CD4-positive, alpha-beta T cell treated with Interleukin-15 for 1 hour (primary cell): ENCODE data around the gene CYBC1.
"Not testable (repeated sequence)": the region's sequence is repeated elsewhere in the genome, so short reads cannot be mapped to it uniquely, and the experiment has no call there.

Experiments used
- DNase-seq: peaks from one replicate; pipeline ENCODE4 v3.0.0-alpha.2; 2020

CYBC1 gene

DNA sequence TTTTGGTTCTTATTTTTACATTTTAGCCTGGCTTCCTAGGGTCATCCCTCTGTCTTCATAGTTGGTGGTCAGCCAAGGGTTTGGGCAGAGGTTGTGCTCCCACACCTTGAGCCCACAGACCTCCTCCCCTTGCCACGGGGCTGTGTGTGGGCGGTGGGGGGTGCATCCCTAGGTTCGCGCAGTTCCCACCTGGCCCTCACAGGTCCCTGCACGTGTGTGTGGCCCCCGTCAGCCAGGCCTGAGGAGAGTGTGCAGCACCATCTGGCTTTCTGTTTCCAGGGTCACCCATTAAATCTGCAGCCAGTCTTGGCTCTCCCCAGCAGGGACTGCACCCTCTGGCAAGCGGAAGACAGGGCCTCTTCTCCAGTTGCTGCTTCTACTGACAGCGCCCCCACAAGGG is 18.5 kb downstream of the CYBC1 start:
- no peak for DNase-seq

DNA sequence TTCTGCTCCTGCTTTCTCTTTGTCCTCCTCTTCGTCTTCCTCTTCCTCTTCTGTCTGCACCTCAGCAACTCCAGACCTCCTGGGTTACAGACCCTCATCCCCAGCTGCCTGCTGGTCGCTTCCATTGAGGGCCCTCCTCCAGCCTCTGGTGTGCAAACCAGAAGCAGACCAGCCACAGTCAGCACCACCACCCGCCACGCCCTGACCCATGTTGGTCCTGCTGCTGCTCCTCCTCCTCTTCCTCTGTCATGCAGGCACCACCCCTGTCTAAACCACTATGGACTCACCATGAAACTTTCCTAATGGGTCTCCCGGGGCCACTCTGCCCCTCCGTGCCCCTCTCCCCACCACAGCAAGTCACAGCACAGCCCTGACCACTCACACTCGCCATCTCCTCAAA is 20.7 kb downstream of the CYBC1 start:
- no peak for DNase-seq

DNA sequence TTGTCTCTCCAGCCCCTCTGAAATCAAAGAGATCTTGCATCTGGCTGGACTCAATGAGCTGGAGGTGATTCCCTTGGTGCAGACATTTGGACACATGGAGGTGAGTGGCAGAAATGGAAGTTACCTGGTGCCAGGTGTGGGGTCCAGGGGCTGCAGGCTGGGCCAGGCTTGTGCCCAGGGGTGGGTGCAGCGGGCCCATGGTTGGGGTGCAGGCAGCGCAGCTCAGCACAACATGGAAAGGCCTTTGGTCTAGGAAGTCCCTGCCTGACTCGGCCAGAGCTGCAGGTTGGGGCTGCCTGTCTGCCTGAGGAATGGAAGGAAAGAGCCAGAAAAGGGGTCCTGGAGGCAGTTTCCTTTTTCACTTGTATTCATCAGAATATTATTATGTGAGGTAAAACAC is 22.0 kb downstream of the CYBC1 start:
- no peak for DNase-seq

DNA sequence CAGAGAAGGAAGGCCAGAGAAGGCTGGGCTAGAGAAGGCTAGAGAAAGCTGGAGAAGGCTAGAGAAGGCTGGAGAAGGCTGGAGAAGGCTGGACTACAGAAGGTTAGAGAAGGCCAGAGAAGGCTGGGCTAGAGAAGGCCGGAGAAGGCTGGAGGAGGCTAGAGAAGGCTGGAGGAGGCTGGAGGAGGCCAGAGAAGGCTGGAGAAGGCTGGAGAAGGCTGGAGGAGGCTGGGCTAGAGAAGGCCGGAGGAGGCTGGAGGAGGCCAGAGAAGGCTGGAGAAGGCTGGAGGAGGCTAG is 25.7 kb downstream of the CYBC1 start:
- no peak for DNase-seq

DNA sequence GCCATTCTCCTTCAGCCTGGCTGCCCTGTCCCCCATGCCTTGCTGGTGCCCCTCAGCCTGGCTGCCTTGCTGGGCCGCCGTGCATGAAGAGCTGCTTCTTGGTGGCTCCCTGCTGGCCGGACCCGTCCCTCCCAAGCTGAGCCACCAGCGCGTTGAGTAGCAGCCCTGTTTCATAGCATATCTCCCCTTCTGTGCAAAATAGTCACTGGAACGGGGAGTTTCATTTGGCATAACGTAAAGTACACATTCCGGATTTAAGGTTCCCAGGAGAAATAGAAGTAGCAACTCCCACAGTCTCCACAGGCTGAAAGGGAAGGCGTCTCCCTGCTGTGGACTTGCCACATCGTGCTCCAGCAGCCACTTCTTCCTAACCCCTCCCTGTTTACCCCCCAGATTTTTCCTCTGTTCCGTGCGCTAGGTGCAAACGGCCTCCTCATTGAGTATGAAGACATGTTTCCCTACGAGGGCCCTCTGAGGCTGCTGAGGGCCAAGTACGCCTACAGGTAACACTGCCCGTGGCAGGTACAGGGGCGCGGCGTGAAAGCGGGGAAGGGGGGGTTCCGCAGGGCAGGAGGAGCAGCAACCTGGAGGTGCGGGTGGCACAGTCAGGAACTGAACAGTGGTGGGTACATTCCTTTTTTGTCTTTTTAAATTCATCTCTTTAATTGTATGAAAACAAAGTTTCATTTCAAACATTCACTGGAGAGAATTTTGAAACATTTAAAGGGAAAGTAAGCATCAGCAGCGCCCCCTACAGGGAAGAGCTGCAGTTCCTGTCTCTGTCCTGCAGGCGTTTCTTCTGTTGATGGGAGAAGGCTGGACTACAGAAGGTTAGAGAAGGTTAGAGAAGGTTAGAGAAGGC is 26.3 kb downstream of the CYBC1 start:
- peak; percentile 43 for DNase-seq

DNA sequence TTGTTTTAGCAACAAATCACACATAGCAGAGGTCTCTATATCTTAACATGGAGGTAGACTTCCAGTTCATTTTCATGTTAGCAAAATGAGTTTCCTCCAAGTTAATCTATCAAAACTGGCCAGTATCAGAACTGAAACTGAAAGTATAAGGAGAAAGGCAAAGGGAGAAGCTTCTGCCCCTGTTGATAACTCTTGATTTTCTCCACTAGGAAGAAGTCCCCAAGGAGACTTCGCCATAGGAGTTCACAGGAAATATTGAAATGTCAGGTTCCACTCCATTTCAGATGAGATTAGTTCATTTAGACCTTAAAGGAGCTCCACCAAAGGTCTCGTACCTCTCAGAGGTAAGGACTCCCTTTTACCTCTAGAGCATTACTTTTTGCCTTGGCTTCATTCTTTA is 31.0 kb downstream of the CYBC1 start:
- DNase-seq, result no peak

DNA sequence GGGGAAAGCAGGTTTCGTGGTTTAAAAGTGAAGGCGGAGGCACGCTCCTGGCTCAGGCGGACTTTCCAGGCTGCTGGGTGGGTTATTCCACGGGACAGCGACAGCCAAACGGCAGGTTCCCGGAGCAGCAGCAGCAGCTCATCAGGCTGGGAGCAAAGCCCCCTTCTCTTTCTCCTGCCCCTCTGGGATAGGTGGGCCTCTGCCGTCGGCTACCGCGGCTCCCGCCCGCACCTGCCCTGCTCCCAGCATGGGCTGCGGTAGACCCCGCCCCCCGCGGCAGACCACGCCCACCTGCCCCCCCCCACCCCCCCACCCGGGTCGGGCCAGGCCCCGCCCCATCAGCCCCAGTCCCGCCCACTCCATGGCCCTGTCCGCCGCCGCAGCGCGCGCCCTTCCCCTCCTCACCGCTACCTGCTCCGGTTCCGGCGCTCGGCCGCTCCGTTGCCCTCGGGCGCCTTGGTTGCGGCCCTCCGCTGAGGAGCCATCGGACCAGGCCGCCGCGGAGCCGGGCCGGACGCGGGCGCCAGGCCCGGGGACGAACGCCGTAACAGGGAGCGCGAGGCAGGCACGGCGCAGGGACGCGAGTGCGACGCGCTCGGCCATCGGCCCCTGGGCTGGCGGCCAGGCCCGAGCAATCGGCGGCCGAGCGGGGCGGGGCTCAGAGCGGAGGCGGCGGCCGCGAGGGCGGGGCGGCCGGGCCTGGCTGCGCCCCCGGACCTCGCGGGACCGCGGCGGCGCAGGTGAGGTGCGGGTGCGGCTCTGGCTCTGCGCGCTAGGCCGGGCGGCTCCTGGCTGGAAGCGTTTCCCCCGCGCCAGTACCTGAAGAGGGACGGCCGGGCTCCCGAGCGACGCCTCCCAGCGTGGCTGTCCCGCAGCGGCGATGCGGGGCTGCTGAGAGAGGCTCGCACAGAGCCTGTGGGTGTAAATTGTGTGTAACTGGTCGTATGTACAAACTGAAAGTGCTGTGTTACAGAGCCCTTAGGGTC is 32.3 kb downstream of the CYBC1 start, which contains the start of the genes HEXD and OGFOD3:
Gene HEXD (plus strand): TSS at position 347 of the 986 bp plus-strand sequence. CDS start 1,453 bp downstream, outside the sequence.
Gene OGFOD3 (minus strand): TSS at position 586 of the 986 bp plus-strand sequence. CDS start 101 bp downstream, at position 485.
- peak; percentile 85 for DNase-seq

DNA sequence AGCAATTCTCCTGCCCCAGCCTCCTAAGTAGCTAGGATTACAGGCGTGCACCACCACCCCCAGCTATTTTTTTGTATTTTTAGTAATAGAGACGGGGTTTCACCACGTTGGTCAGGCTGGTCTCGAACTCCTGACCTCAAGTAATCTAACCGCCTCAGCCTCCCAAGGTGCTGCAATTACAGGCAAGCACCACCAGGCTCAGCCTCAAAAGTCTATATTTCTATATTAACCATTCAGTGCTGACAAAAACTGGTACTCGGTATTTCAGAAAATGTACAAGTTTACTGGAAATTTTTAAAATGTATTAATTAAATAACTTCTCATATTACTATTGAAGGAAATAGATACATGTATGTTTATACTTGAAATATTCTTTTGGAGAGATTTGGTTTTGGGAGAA is 33.8 kb downstream of the CYBC1 start:
- DNase-seq, result no peak

DNA sequence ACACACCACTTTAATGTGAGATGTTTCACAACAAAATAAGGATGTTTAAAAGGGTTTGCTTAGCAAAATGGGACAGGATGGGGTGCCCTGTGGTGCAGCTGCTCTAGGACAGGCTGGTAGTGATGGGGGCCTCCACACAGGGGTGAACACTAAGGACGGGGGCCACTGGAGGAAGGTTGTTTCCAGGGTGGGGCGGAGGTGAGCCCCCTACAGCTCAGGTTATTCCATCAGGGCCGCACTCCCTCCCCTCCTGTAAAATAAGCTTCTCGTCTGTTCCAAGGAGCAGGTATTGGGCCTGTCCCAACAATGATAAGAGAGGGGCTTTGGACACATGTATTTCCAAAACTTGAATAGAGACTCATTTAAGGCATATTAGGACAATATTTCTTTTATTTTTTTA is 34.3 kb downstream of the CYBC1 start:
- DNase-seq, result no peak

DNA sequence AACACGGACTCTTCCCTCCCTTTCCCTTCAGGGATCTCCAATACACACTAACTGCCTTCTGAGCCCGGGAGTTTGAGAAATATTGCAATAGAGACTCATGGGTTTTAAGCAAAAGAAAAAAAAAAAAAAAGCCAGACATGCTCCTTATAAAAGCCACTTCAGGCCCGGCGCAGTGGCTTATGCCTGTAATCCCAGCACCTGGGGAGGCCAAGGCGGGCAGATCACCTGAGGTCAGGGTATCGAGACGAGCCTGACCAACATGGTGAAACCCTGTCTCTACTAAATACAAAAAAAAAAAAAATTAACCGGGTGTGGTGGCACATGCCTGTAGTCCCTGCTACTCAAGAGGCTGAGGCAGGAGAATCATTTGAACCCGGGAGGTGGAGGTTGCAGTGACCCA is 34.8 kb downstream of the CYBC1 start:
- no peak for DNase-seq

DNA sequence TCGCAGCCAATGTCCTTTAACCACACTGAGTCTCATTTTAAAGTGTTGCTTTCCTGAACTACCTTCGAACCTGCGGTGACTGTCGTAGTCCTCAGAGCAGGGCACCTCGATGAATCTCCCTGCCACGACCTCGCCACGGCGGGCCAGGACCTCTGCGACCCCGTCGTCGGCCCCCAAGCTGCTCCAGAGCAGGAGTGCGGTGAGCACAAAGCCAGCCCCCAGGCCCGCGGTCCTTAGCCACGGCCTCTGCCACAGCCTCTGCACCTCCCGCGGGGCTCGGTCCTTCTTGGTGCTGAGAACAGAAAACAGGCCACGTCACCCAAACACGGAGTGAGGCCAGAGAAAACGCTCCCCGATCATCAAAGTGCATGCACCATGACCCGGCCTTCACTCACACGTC is 35.2 kb downstream of the CYBC1 start:
- DNase-seq, result no peak

DNA sequence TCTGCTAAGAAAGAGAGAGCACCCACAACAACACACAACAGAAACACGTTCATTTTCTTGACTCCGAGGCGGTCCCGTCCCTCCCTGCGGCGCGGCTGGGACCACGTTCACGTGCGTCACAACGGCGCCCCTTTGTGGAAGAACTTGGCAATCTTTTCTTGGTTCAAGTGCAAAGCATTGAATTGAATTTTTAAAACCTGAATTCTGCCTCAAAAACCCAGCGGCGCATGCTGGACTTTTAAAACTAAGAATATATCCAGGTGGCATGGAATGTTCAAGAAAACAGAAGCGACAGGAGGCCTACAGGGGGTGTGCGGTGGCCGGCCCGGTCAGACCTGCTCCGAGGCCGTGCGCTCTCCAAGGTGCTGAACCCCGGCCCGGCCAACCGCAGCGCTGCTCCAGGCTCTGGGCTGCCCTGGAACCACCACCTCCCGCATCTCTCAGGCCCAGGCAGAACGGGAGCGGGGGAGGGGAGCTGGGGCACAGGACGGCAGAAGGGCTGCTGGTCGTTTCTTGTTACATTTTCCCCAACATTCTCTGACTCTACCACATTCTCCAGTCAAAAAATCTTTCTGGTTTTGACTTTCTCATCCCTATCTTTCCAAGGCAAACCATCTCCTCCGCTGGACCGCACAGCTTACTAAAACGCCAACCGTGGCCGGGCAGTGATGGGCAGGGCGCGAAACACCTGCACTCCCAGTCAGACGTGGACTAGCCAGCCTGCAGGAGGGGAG is 35.8 kb downstream of the CYBC1 start:
- peak; percentile 65 for DNase-seq

DNA sequence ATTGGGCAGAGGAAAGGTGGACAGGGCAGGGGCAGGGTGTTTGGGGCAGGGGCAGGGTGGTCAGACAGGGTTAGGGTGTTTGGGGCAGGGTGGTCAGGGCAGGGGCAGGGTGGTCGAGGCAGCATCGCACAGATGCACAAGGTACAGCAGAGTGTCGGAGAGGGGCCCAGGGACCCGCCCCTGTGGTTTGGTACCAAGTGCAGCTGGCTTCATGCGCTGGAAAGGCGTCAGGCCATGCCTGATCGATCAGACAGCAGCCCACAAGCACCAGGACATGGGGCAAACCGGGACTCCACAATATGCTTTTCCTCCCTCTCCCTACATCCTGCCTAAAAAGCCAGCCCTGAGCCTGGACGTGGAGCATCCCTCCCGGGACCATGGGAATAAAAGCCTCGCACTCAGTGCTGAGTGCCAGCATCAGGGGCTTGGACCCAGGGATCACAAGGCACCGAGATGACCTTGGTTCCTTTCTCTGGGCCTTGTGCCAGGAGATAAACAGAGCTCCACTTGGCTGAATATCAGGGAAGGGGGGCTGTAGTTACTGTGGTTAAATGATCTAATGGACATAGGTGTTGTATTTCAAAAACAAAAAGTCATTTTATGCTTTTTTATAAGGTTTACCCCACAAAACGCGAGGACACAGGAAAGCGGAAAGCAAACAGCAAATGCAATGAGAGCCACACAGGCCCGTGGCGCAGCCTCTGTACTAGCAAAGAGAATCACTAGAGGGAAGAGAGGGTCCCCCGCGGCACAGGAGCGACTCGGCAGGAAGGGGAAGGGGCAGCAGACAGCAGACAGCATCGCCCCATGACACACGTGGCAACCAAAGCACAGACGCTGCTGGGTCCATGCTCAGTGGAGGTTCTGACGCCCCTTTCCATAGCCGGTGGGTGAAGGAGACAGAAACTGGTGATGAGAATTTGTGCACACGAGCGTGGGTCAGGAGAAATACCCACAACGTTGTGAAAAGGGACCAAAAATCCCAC is 37.7 kb downstream of the CYBC1 start:
- no peak for DNase-seq

DNA sequence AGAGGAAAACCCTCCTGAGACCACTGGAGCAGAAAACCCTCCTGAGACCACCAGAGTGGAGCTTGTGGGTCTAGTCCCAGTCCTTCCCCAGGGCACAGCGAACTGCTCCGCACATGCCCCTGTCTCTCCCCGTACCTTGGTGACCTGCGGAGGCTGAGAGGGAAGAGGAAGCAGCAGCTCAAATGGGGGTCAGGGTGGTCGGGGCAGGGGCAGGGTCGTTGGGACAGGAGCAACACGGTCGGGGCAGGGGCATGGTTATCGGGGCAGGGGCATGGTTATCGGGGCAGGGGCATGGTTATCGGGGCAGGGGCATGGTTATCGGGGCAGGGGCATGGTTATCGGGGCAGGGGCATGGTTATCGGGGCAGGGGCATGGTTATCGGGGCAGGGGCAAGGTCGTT is 38.5 kb downstream of the CYBC1 start:
- DNase-seq, result not testable (repeated sequence)

DNA sequence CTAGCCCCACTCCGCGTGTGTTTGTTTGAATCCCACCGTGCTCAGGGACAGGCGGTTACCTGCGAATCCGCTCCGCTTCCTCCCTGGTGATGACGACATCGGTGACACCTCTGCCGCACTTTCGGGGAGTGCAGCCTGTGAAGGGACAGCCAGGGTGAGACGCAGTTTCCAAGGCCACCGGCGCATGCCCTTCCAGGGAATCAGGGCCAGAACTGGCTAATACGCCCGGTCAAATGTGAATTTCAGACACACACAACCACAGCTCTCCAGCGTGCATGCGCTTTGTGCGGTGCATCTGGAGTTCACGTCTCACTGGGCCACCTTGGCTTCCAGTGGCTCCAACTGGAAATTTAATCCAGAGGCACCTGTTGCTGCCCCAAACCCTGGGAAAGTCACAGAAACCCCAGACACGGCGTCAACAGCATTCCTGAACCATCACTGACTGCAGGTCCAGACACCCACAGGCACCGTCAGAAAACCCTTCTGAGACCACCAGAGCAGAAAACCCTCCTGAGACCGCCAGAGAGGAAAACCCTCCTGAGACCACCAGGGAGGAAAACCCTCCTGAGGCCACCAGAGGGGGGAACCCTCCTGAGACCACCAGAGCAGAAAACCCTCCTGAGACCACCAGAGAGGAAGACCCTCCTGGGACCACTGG is 39.0 kb downstream of the CYBC1 start:
- DNase-seq, result no peak

DNA sequence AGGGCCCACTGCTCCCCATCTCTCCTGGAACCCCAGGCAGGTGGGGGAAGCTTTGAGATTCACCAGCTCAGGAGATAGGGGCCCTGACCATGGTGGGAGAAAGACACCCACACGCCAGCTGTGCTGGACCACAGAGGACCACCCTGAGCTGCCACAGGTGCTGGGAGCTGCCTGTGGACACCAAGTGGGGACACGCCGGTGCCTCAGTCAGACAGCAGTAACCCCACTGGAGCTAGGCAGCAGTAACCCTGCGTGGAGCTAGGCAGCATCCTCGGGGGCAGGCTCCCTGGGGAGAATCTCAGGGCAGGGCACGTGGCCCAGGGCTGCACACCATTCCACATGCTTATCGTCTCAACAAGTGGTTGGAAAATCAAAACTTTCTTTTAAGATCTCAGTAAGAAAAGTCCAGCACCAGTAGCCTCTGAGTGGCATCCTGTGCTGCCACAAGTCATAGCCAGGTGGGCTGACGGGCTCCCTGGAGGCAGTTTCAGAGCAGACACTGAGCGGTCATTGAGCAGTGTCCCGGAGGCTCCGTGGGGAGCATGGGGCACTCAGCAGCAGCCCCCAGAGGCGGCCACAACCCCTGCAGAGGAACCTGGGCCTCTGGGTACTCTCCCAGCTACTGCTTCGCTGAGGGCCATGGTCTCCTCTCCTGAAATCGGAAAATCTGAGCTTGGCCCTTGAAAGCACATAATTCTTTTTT is 40.4 kb downstream of the CYBC1 start:
- no peak for DNase-seq

DNA sequence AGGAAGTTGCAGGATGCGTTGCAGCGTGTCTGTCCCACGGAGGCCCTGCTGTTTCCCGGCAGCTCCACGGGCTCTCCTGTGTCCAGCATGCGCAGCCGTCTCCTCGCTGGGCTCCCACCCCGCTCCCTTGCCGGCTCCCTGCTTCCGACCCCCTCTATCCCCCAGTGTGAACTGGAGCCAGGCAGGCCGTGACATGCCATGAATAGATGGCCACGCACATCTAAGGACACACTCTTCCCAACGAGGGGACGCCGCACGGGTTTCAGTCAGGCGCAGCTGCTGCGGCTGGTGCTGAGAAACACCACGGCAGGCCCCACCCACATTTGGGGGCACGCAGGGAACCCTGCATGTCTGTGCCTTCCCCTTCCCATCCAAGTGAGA is 41.6 kb downstream of the CYBC1 start:
- no peak for DNase-seq

DNA sequence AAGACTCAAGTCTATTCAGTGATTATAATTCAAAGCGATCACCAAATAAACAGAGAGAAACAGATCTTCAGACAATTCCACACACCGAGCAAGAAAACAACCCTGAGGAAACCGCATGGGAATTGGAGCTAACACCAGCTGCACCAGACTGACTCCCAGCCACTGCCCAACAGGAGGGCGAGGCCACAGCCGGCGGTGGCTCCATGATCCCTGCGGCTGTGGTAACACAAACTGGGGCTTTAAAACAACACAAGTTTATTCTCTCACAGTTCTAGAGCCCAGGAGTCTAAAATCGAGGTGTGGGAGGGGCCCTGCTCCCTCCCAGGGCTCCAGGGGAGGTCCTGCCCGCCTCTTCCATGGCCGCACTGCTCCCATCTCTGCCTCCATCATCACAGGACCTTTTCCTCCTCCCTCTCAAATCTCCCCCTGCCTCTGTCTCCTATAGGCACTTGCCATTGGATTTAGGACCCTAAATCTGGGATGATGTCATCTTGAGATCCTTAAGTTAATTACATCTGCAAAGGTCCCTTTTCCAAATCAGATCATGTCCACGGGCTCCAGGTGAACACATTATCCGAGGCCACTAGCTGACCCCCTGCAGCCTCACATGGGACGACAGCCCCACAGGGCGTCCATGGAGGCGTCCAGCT is 42.1 kb downstream of the CYBC1 start:
- DNase-seq, result no peak

DNA sequence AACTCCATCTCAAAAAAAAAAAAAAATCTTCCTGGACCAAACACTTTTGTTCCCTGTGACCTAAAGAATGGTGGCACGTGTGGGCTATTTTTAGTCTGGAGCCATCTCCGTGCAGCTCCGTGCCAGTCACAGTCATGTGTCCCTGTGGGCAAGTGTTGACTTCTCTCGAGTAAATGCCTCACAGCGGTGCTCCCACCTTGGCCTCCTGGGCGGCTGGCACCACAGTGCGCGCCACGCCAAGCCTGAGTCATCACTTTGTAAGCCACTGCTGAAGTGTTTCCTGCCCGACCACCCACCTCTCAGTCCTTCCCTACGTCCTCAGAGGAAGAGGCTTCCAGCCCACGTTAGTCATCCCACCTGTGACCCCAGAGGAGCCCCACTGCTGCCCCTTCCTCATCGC is 43.3 kb downstream of the CYBC1 start:
- no peak for DNase-seq

DNA sequence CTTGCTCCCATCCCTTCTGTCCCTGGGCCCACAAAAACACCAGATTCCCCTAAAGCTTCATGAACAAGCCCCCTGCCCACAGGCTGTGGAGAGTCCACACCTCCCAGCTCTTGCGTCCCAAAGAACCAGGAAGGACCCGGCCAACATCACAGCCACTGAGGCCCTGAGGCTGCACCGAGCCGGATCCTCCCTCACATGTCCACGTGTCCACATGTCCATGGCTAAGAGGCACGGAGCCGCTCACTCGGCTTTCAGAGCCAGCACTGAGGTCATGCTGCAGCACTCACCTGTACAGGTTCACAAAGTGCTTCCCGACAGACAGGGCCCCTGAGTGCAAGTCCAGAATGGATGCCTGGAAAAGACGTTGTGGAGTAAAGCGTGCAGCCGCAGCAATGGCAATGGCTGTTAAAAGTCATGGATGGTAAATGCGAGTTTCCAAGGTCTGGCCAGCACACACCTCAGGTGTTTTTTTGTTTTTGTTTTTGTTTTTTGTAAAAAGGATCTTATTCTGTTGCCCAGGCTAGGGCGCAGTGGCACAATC is 44.4 kb downstream of the CYBC1 start:
- DNase-seq, result no peak
